HG02884 (cell line): Measurements from ENCODE around the gene LIMD2.
"Not testable (repeated sequence)": the region's sequence is repeated elsewhere in the genome, so short reads cannot be mapped to it uniquely, and the experiment has no call there.

Experiments
- ATAC-seq: cut with Tn5 transposase; IDR thresholded peaks from one replicate; pipeline ENCODE4 v1.9.1; 2021; ENCODE audit warnings: mild to moderate bottlenecking, moderate library complexity; ENCODE audit not compliant: unreplicated experiment

LIMD2 gene

GRCh38 chr17:63699638-63700527, at the start of gene LIMD2:
LIMD2 (minus strand) TSS chr17:63700125; CDS start chr17:63699298, 827 bp downstream.
- ATAC-seq, result peak; percentile 6

GRCh38 chr17:63741408-63742173, 41.7 kb upstream of the LIMD2 start, which contains the start of gene STRADA:
STRADA (minus strand) TSS chr17:63741799; CDS start chr17:63728369, 13,430 bp downstream.
- peak; percentile 84 for ATAC-seq

GRCh38 chr17:63741143-63741407, 41.1 kb upstream of the LIMD2 start:
- peak; percentile 13 for ATAC-seq

- ATAC-seq, result no peak
These were observed 40.7 kb upstream of the LIMD2 start for GRCh38 chr17:63740464-63741142.

- ATAC-seq, result no peak
These were observed 35.8 kb upstream of the LIMD2 start for GRCh38 chr17:63735691-63736090.

GRCh38 chr17:63722403-63722802, 22.5 kb upstream of the LIMD2 start:
- ATAC-seq, result no peak

- ATAC-seq, result not testable (repeated sequence)
These were observed 20.3 kb upstream of the LIMD2 start for GRCh38 chr17:63720194-63720593.

GRCh38 chr17:63718988-63719387, 19.1 kb upstream of the LIMD2 start:
- ATAC-seq, result no peak

- ATAC-seq, result no peak
These were observed 16.5 kb upstream of the LIMD2 start for GRCh38 chr17:63716426-63716825.

- no peak for ATAC-seq
These were observed 14.8 kb upstream of the LIMD2 start for GRCh38 chr17:63714550-63715277.

- no peak for ATAC-seq
These were observed 9.2 kb upstream of the LIMD2 start for GRCh38 chr17:63709110-63709509.

- ATAC-seq, result no peak
These were observed 7.2 kb upstream of the LIMD2 start for GRCh38 chr17:63707151-63707550.

- ATAC-seq, result no peak
These were observed 6.6 kb upstream of the LIMD2 start for GRCh38 chr17:63706336-63707082.

- no peak for ATAC-seq
These were observed 5.7 kb upstream of the LIMD2 start for GRCh38 chr17:63705657-63706056.

- ATAC-seq, result no peak
These were observed 4.9 kb upstream of the LIMD2 start for GRCh38 chr17:63704836-63705235.

GRCh38 chr17:63704259-63704576, 4.3 kb upstream of the LIMD2 start:
- no peak for ATAC-seq

GRCh38 chr17:63703556-63704258, 3.8 kb upstream of the LIMD2 start:
- ATAC-seq, result no peak

GRCh38 chr17:63703029-63703428, 3.1 kb upstream of the LIMD2 start:
- ATAC-seq, result no peak

GRCh38 chr17:63702721-63703015, 2.7 kb upstream of the LIMD2 start:
- no peak for ATAC-seq
